Measurements from ENCODE around the gene RNF13.

DNA sequence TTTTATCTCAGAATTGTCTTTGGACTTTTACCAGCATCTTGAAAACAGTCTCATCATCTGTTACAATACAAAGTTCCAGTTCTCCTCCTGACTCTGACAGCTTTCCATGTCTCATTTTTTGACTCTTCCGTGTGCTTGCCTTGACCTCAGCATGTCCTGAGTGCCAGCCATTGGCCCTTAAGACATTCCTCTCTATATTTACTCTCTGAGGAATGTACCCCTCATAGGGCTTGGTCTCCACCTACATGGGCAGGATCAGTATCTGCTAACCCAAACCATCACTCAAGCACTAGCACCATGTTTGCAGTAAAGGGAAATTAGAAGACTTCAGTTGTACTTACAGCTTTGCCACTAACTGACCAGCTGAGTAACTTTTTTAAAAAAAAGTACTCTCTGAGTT is 36.8 kb upstream of the RNF13 start:
- TF ChIP-seq, protein P1, sequence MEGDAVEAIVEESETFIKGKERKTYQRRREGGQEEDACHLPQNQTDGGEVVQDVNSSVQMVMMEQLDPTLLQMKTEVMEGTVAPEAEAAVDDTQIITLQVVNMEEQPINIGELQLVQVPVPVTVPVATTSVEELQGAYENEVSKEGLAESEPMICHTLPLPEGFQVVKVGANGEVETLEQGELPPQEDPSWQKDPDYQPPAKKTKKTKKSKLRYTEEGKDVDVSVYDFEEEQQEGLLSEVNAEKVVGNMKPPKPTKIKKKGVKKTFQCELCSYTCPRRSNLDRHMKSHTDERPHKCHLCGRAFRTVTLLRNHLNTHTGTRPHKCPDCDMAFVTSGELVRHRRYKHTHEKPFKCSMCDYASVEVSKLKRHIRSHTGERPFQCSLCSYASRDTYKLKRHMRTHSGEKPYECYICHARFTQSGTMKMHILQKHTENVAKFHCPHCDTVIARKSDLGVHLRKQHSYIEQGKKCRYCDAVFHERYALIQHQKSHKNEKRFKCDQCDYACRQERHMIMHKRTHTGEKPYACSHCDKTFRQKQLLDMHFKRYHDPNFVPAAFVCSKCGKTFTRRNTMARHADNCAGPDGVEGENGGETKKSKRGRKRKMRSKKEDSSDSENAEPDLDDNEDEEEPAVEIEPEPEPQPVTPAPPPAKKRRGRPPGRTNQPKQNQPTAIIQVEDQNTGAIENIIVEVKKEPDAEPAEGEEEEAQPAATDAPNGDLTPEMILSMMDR (conservative IDR thresholded peaks at IDR 0.05; ENCODE audit: low read depth, low read length) = no peak
- TF ChIP-seq EZH2 (IDR thresholded peaks at IDR 0.05; ENCODE audit: low read length, unreplicated experiment) = no peak
